ENCODE results near the gene UVSSA.
"Not testable (repeated sequence)": the region's sequence is repeated elsewhere in the genome, so short reads cannot be mapped to it uniquely, and the experiment has no call there.

UVSSA gene

GRCh38 chr4:1366371-1367229, 19.6 kb downstream of the UVSSA start:
- DNase-seq, result no peak

GRCh38 chr4:1367230-1367935, 20.4 kb downstream of the UVSSA start:
- DNase-seq, result no peak

GRCh38 chr4:1367936-1368289, 20.9 kb downstream of the UVSSA start:
- no peak for DNase-seq

- no peak for DNase-seq
Measured at GRCh38 chr4:1368421-1369090, 21.5 kb downstream of the UVSSA start.

- DNase-seq, result no peak
Measured at GRCh38 chr4:1369091-1369450, 22.1 kb downstream of the UVSSA start.

GRCh38 chr4:1369479-1370079, 22.6 kb downstream of the UVSSA start:
- DNase-seq, result no peak

- DNase-seq, result no peak
Measured at GRCh38 chr4:1370321-1371124, 23.5 kb downstream of the UVSSA start.

GRCh38 chr4:1371176-1372165, 24.5 kb downstream of the UVSSA start:
- no peak for DNase-seq

GRCh38 chr4:1372576-1372975, 25.6 kb downstream of the UVSSA start:
- not testable (repeated sequence) for DNase-seq

- DNase-seq, result no peak
Measured at GRCh38 chr4:1373892-1374705, 27.1 kb downstream of the UVSSA start.

GRCh38 chr4:1374706-1375045, 27.7 kb downstream of the UVSSA start:
- DNase-seq, result no peak

- DNase-seq, result no peak
Measured at GRCh38 chr4:1375051-1375721, 28.2 kb downstream of the UVSSA start.

- DNase-seq, result no peak
Measured at GRCh38 chr4:1375761-1376322, 28.8 kb downstream of the UVSSA start.

GRCh38 chr4:1376391-1376840, 29.4 kb downstream of the UVSSA start:
- DNase-seq, result no peak

GRCh38 chr4:1376841-1377605, 30.0 kb downstream of the UVSSA start:
- no peak for DNase-seq

- DNase-seq, result no peak
Measured at GRCh38 chr4:1377606-1378261, 30.7 kb downstream of the UVSSA start.

GRCh38 chr4:1378559-1379231, 31.7 kb downstream of the UVSSA start:
- no peak for DNase-seq

Data from effector CD4-positive, alpha-beta T cell (primary cell).